ENCODE data around the gene BMPER. TPM values are rescaled to one million over a fixed set of nuclear protein-coding genes. Genes with fewer than 3 reads are reported as not detected.

The BMPER gene
- polyA plus RNA-seq, 1 of the 3 experiments (the other 2 are of a cell fraction): 20.0 TPM

DNA sequence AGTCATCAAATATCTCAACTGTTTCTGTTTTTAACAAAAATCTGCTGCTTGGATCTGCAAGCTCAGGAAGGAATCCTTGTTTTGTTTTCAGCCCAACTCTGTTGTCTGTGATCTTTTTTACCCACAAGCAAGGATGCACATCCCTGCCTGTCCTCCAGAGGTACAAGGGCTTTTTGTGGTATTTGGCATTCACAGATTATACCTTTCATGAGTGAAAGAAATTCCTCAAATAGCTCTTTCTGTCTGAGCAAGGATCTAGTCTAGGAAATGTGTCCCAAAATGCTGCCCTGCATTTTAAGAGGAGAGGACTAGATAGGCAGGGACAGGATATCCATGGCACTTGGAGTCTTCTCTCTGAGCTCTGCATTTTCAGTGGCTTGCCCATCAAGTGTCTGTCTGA, 151.8 kb downstream of the BMPER start:
- Histone ChIP-seq H3K9me3 (no peaks in the 10 kb centered on the region), H3K27me3 (ENCODE audit: insufficient read depth) (no peaks in the 10 kb centered on the region), H2AFZ (ENCODE audit: low read depth) (0 out of 2 replicates have a peak overlapping the region, but pooled peaks have one; percentile 1), H4K20me1 (ENCODE audit: insufficient read depth) (no peaks in the 10 kb centered on the region), H3K79me2 (ENCODE audit: insufficient read depth) (no peaks in the 10 kb centered on the region), H3K9me2 (no peaks in the 10 kb centered on the region), H3K4me1 (ENCODE audit: control insufficient read depth in 1 of 2, insufficient read depth in 2 of 2, low read depth in 1 of 2, low read length in 1 of 2) (peaks cover 0 to 43% of the 10 kb centered on the region in 2 experiments; a peak in 2 of 4 replicates), H3K27ac (ENCODE audit: low read depth in 2 of 2, low read length in 1 of 2) (no peak overlapping the region), H3F3A (replicated peaks; ENCODE audit: insufficient read depth) (peaks cover 21% of the 10 kb centered on the region), H3K36me3 (replicated peaks in 1 of 2; ENCODE audit: control insufficient read depth in 1 of 2, insufficient read depth in 2 of 2, low read length in 1 of 2) (no peaks in the 10 kb centered on the region), H3K4me2 (no peak overlapping the region), H3K4me3 (ENCODE audit: low read depth in 2 of 2, low read length in 1 of 2) (no peak overlapping the region), H3K9ac (no peak overlapping the region)
- ChIA-PET CTCF (interaction anchor here (2.0 kb wide), 1 partner anchor 11 kb away, joined by 12 read pairs; no protein-coding TSS in a partner anchor), POLR2A (no interaction called here)
- no peak for DNase-seq
- TF ChIP-seq TCF12 (IDR thresholded peaks at IDR 0.05) (no peak), JUND (IDR thresholded peaks at IDR 0.05) (no peak), TEAD4 (IDR thresholded peaks at IDR 0.05; ENCODE audit: borderline replicate concordance, insufficient read depth) (no peak), YY1 (IDR thresholded peaks at IDR 0.05; ENCODE audit: low read depth) (no peak), CHD2 (IDR thresholded peaks at IDR 0.05; ENCODE audit: low read length, partially characterized antibody) (no peak), NFIC (IDR thresholded peaks at IDR 0.05; ENCODE audit: borderline replicate concordance) (no peak), FOXJ3 (CRISPR knock-in tag; IDR thresholded peaks at IDR 0.05) (no peak), ELF1 (IDR thresholded peaks at IDR 0.05) (no peak), RXRA (IDR thresholded peaks at IDR 0.05; ENCODE audit: borderline replicate concordance, low read depth) (no peak), SMC3 (IDR thresholded peaks at IDR 0.05; ENCODE audit: low read depth, low read length) (no peak)
- TF ChIP-seq, protein P1, sequence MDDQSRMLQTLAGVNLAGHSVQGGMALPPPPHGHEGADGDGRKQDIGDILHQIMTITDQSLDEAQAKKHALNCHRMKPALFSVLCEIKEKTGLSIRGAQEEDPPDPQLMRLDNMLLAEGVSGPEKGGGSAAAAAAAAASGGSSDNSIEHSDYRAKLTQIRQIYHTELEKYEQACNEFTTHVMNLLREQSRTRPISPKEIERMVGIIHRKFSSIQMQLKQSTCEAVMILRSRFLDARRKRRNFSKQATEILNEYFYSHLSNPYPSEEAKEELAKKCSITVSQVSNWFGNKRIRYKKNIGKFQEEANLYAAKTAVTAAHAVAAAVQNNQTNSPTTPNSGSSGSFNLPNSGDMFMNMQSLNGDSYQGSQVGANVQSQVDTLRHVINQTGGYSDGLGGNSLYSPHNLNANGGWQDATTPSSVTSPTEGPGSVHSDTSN (IDR thresholded peaks at IDR 0.05): no peak
- TF ChIP-seq, protein P2, sequence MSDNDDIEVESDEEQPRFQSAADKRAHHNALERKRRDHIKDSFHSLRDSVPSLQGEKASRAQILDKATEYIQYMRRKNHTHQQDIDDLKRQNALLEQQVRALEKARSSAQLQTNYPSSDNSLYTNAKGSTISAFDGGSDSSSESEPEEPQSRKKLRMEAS (IDR thresholded peaks at IDR 0.05; ENCODE audit: low read depth): no peak

DNA sequence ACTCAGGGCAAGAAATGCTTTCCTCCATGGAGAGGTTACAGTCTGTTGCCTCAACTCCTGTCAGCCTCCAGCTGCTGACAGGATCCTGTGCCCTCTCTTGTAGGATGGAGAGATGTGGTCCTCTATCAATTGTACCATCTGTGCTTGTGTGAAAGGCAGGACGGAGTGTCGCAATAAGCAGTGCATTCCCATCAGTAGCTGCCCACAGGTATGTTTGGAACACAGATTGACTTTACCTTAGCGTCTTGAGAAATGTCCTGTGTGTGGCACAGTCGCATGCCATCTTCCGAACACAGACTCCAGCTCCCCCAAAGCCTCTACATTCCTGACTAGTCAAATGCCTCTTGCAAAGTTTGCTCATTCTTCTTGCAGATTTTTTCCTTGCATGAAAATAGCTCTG, 152.6 kb downstream of the BMPER start:
- POLR2A ChIA-PET: no interaction called here

More for the DNA sequence above, 152.6 kb downstream of the BMPER start:
- CTCF ChIA-PET: interaction anchor here (0.6 to 2.0 kb wide), 3 partner anchors 10 to 77 kb away, joined by 3 to 12 read pairs (median 3); no protein-coding TSS in a partner anchor
- Histone ChIP-seq H3K27me3 (ENCODE audit: insufficient read depth) (no peaks in the 10 kb centered on the region), H3K4me2 (no peak overlapping the region), H3F3A (replicated peaks; ENCODE audit: insufficient read depth) (peaks cover 21% of the 10 kb centered on the region), H4K20me1 (ENCODE audit: insufficient read depth) (no peaks in the 10 kb centered on the region), H3K9me3 (no peaks in the 10 kb centered on the region), H3K9me2 (no peaks in the 10 kb centered on the region), H3K79me2 (ENCODE audit: insufficient read depth) (no peaks in the 10 kb centered on the region), H3K4me3 (ENCODE audit: low read depth in 2 of 2, low read length in 1 of 2) (no peak overlapping the region), H3K27ac (ENCODE audit: low read depth in 2 of 2, low read length in 1 of 2) (no peak overlapping the region), H3K4me1 (ENCODE audit: control insufficient read depth in 1 of 2, insufficient read depth in 2 of 2, low read depth in 1 of 2, low read length in 1 of 2) (peaks cover 0 to 48% of the 10 kb centered on the region in 2 experiments; a peak in 2 of 4 replicates), H2AFZ (ENCODE audit: low read depth) (no peak overlapping the region), H3K9ac (no peak overlapping the region), H3K36me3 (replicated peaks in 1 of 2; ENCODE audit: control insufficient read depth in 1 of 2, insufficient read depth in 2 of 2, low read length in 1 of 2) (no peaks in the 10 kb centered on the region)
- TF ChIP-seq, protein P3, sequence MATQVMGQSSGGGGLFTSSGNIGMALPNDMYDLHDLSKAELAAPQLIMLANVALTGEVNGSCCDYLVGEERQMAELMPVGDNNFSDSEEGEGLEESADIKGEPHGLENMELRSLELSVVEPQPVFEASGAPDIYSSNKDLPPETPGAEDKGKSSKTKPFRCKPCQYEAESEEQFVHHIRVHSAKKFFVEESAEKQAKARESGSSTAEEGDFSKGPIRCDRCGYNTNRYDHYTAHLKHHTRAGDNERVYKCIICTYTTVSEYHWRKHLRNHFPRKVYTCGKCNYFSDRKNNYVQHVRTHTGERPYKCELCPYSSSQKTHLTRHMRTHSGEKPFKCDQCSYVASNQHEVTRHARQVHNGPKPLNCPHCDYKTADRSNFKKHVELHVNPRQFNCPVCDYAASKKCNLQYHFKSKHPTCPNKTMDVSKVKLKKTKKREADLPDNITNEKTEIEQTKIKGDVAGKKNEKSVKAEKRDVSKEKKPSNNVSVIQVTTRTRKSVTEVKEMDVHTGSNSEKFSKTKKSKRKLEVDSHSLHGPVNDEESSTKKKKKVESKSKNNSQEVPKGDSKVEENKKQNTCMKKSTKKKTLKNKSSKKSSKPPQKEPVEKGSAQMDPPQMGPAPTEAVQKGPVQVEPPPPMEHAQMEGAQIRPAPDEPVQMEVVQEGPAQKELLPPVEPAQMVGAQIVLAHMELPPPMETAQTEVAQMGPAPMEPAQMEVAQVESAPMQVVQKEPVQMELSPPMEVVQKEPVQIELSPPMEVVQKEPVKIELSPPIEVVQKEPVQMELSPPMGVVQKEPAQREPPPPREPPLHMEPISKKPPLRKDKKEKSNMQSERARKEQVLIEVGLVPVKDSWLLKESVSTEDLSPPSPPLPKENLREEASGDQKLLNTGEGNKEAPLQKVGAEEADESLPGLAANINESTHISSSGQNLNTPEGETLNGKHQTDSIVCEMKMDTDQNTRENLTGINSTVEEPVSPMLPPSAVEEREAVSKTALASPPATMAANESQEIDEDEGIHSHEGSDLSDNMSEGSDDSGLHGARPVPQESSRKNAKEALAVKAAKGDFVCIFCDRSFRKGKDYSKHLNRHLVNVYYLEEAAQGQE (IDR thresholded peaks at IDR 0.05; ENCODE audit: low read depth, low read length): no peak
- TF ChIP-seq RAD21 (IDR thresholded peaks at IDR 0.05; ENCODE audit: low read length) (no peak), FOSL2 (IDR thresholded peaks at IDR 0.05; ENCODE audit: borderline replicate concordance, low read depth) (no peak), RFX5 (IDR thresholded peaks at IDR 0.05; ENCODE audit: low read length) (no peak), YY1 (IDR thresholded peaks at IDR 0.05; ENCODE audit: low read depth) (no peak)
- TF ChIP-seq, protein P4, sequence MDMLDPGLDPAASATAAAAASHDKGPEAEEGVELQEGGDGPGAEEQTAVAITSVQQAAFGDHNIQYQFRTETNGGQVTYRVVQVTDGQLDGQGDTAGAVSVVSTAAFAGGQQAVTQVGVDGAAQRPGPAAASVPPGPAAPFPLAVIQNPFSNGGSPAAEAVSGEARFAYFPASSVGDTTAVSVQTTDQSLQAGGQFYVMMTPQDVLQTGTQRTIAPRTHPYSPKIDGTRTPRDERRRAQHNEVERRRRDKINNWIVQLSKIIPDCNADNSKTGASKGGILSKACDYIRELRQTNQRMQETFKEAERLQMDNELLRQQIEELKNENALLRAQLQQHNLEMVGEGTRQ (IDR thresholded peaks at IDR 0.05; ENCODE audit: borderline replicate concordance, low read depth, low read length): no peak
- no peak for DNase-seq
- 45% methylated on average over 5 of the region's 5 CpGs for WGBS (ENCODE audit: low lambda C conversion rate)
